Neural progenitor cell (in vitro differentiated cells): ENCODE results near the gene UAP1. TPM values are rescaled to one million over a fixed set of nuclear protein-coding genes. Genes with fewer than 3 reads are reported as not detected.

ENCODE experiments used
- DNase-seq: peaks from one replicate; pipeline ENCODE4 v3.0.0-alpha.2; 2016; ENCODE audit warnings: low spot score
- H2AFZ ChIP-seq: fragments of 200-600 bp; sonication (generic); replicated peaks from 2 replicates; pipeline ENCODE4 v1.6.1; 2016; ENCODE audit warnings: antibody characterized with exemption
- H3F3A ChIP-seq: fragments of 200-600 bp; sonication (generic); 2 replicates; pipeline ENCODE4 v1.6.1; 2016; ENCODE audit warnings: antibody characterized with exemption, low read depth
- H3K27ac ChIP-seq: fragments of 200-600 bp; sonication (generic); 2 replicates; pipeline ENCODE4 v1.5.1; 2016; ENCODE audit warnings: mild to moderate bottlenecking
- H3K27me3 ChIP-seq: fragments of 200-600 bp; sonication (generic); 2 replicates; pipeline ENCODE4 v1.6.1; 2016; ENCODE audit warnings: mild to moderate bottlenecking, moderate library complexity
- H3K36me3 ChIP-seq: fragments of 200-600 bp; sonication (generic); 2 replicates; pipeline ENCODE4 v1.5.1; 2016
- H3K4me1 ChIP-seq: fragments of 200-600 bp; sonication (generic); 2 replicates; pipeline ENCODE4 v1.6.1; 2016; ENCODE audit warnings: mixed run types
- H3K4me2 ChIP-seq: fragments of 200-600 bp; sonication (generic); 2 replicates; pipeline ENCODE4 v1.6.1; 2016
- H3K4me3 ChIP-seq: fragments of 200-600 bp; sonication (generic); 2 replicates; pipeline ENCODE4 v1.5.1; 2016
- H3K79me2 ChIP-seq: fragments of 200-600 bp; sonication (generic); 2 replicates; pipeline ENCODE4 v1.6.1; 2016; ENCODE audit warnings: low read depth
- H3K9ac ChIP-seq: fragments of 200-600 bp; sonication (generic); 2 replicates; pipeline ENCODE4 v1.6.1; 2016
- H3K9me3 ChIP-seq: fragments of 200-600 bp; sonication (generic); 2 replicates; pipeline ENCODE4 v1.5.1; 2016; ENCODE audit warnings: low read depth
- H4K20me1 ChIP-seq: fragments of 200-600 bp; sonication (generic); 2 replicates; pipeline ENCODE4 v1.6.1; 2016; ENCODE audit warnings: low read depth
- H3K27ac Mint-ChIP-seq: 3 replicates; pipeline ENCODE4 v1.8.0; 2021; ENCODE audit warnings: mixed read lengths
- H3K27me3 Mint-ChIP-seq: 2 replicates; pipeline ENCODE4 v1.8.0; 2022; ENCODE audit warnings: low read depth, mild to moderate bottlenecking, inconsistent platforms, moderate library complexity, mixed read lengths; ENCODE audit not compliant: insufficient read depth
- H3K36me3 Mint-ChIP-seq: 3 replicates; pipeline ENCODE4 v1.8.0; 2021; ENCODE audit warnings: mixed read lengths
- H3K4me1 Mint-ChIP-seq: 3 replicates; pipeline ENCODE4 v1.8.0; 2021; ENCODE audit warnings: mixed read lengths
- H3K4me3 Mint-ChIP-seq: 3 replicates; pipeline ENCODE4 v1.8.0; 2021; ENCODE audit warnings: mild to moderate bottlenecking, moderate library complexity, mixed read lengths
- H3K9me3 Mint-ChIP-seq: 3 replicates; pipeline ENCODE4 v1.8.0; 2020; ENCODE audit warnings: mixed read lengths
- CTCF ChIP-seq: fragments of 200-600 bp; sonication (generic); IDR thresholded peaks from 2 replicates; pipeline ENCODE4 v1.5.1; 2017; ENCODE audit warnings: antibody characterized with exemption, mild to moderate bottlenecking
- EZH2 ChIP-seq: fragments of 200-600 bp; sonication (generic); IDR thresholded peaks from 2 replicates; pipeline ENCODE4 v1.6.1; 2017; ENCODE audit warnings: antibody characterized with exemption, mild to moderate bottlenecking, moderate library complexity
- EZH2phosphoT487 ChIP-seq: fragments of 200-600 bp; sonication (generic); IDR thresholded peaks from 2 replicates; pipeline ENCODE4 v1.6.1; 2017; ENCODE audit warnings: antibody characterized with exemption
- total RNA-seq: library from RNA; depleted of rRNA; stranded (reverse); fragments of >200 nt; gene quantifications from 2 replicates; pipeline ENCODE4 v1.2.3, GENCODE V29; 2015; ENCODE audit warnings: low replicate concordance

Gene UAP1
- total RNA-seq, 1 donor from 2014 or later: 57.1 TPM

DNA sequence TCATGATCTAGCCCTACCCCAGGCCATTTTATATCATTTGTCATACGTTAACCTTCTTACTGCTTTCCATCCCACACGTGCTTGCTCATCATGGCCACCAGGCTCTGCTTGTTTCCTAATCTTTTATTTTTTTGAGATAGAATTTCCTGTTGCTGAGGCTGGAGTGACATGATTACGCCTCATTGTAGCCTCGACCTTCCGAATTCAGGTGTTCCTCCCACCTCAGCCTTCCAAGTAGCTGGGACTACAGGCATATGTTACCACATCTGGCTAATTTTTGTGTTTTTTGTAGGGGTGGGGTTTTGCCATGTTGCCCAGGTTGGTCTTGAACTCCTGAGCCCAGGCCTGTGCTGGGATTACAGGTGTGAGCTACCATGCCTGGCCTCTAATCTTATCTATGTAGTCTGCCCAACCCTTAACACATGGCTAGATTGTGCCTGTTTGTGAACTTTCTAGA is 3.3 kb downstream of the UAP1 start:
- no peak overlapping the region for H2AFZ ChIP-seq
- Mint-ChIP-seq H3K9me3 (no peaks in the 10 kb centered on the region), H3K36me3 (peaks cover 10% of the 10 kb centered on the region), H3K4me3 (no peak overlapping the region), H3K27ac (no peak overlapping the region), H3K4me1 (peaks cover 19% of the 10 kb centered on the region), H3K27me3 (peaks cover 2% of the 10 kb centered on the region)
- no peak overlapping the region for H3K4me2 ChIP-seq
- H3F3A ChIP-seq: peaks cover 7% of the 10 kb centered on the region
- H3K27ac ChIP-seq: no peak overlapping the region
- no peak for TF ChIP-seq EZH2
- no peak for TF ChIP-seq EZH2phosphoT487
- TF ChIP-seq CTCF: no peak
- peaks cover 30% of the 10 kb centered on the region for H3K79me2 ChIP-seq
- H3K4me3 ChIP-seq: no peak overlapping the region
- H4K20me1 ChIP-seq: no peaks in the 10 kb centered on the region
- no peak overlapping the region for H3K9ac ChIP-seq
- no peak for DNase-seq
- no peaks in the 10 kb centered on the region for H3K36me3 ChIP-seq
- no peaks in the 10 kb centered on the region for H3K9me3 ChIP-seq
- peaks cover 12% of the 10 kb centered on the region for H3K4me1 ChIP-seq
- no peaks in the 10 kb centered on the region for H3K27me3 ChIP-seq

GRCh38 chr1:162565460-162565859 is 3.9 kb downstream of the UAP1 start:
- Histone ChIP-seq H3F3A (peaks cover 6% of the 10 kb centered on the region), H4K20me1 (no peaks in the 10 kb centered on the region), H3K27ac (no peak overlapping the region), H3K79me2 (peaks cover 30% of the 10 kb centered on the region), H3K9me3 (no peaks in the 10 kb centered on the region), H3K4me1 (peaks cover 12% of the 10 kb centered on the region), H3K36me3 (no peaks in the 10 kb centered on the region), H3K9ac (no peak overlapping the region), H2AFZ (no peak overlapping the region), H3K4me3 (no peak overlapping the region), H3K4me2 (no peak overlapping the region), H3K27me3 (no peaks in the 10 kb centered on the region)
- no peak for DNase-seq
- H3K36me3 Mint-ChIP-seq: peaks cover 10% of the 10 kb centered on the region
- H3K27ac Mint-ChIP-seq: no peak overlapping the region
- no peak overlapping the region for H3K4me3 Mint-ChIP-seq
- H3K4me1 Mint-ChIP-seq: peaks cover 14% of the 10 kb centered on the region
- H3K27me3 Mint-ChIP-seq: peaks cover 2% of the 10 kb centered on the region
- no peaks in the 10 kb centered on the region for H3K9me3 Mint-ChIP-seq
- TF ChIP-seq CTCF (no peak), EZH2 (no peak), EZH2phosphoT487 (no peak)

DNA sequence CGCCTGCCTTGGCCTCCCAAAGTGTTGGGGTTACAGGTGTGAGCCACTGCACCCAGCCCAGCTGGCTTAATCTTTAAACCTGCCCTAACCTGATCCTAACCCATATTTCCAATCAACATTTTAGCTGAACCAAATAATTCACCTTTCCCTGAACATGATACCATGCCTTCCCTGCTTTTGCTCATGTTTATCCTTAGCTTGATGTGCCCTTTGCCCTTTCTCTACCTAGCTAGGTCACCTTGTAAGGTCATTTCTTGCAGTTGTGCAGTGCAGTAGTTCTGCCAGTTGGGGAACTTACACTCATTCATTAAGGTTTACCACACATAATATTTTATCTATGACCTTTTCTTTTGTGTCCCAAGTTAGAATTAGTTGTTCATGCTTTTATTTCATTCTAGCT is 5.3 kb downstream of the UAP1 start:
- Histone ChIP-seq H3K4me2 (no peak overlapping the region), H3K4me3 (no peak overlapping the region), H3F3A (no peaks in the 10 kb centered on the region), H4K20me1 (no peaks in the 10 kb centered on the region), H3K36me3 (no peaks in the 10 kb centered on the region), H3K27me3 (no peaks in the 10 kb centered on the region), H3K9ac (no peak overlapping the region), H3K9me3 (no peaks in the 10 kb centered on the region), H3K27ac (no peak overlapping the region), H2AFZ (no peak overlapping the region), H3K79me2 (peaks cover 28% of the 10 kb centered on the region), H3K4me1 (peaks cover 6% of the 10 kb centered on the region)
- no peak overlapping the region for H3K4me3 Mint-ChIP-seq
- no peaks in the 10 kb centered on the region for H3K9me3 Mint-ChIP-seq
- no peak overlapping the region for H3K27ac Mint-ChIP-seq
- no peak for DNase-seq
- peaks cover 8% of the 10 kb centered on the region for H3K4me1 Mint-ChIP-seq
- H3K27me3 Mint-ChIP-seq: peaks cover 2% of the 10 kb centered on the region
- TF ChIP-seq CTCF (no peak), EZH2phosphoT487 (no peak), EZH2 (no peak)
- H3K36me3 Mint-ChIP-seq: peaks cover 10% of the 10 kb centered on the region
